PC-3 (cell line): Measurements from ENCODE around the gene DUOX1. TPM values are rescaled to one million over a fixed set of nuclear protein-coding genes. Genes with fewer than 3 reads are reported as not detected.
A peak's percentile ranks its signal among the peaks of the same experiment; 100 is the strongest.

Experiments used
- ATAC-seq: fragments of 200-7000 bp; cut with Tn5 transposase; 2 replicates; pipeline ENCODE4 v1.9.1; 2020; ENCODE audit warnings: mild to moderate bottlenecking, moderate library complexity
- BruUV-seq: library from RNA; stranded (reverse); fragments of 400-500 nt; replicated peaks from 2 replicates; lab custom pipeline; 2021; lab: Mats Ljungman, UMichigan
- CTCF ChIA-PET: fragments of 300-600 bp; sonication (Branson Sonifier 250); formaldehyde crosslinking; loops from one replicate; lab custom pipeline; 2022; ENCODE audit warnings: antibody characterized with exemption; lab: Charles Lee
- POLR2A ChIA-PET: fragments of 300-600 bp; sonication (Branson Sonifier 250); formaldehyde crosslinking; loops from one replicate; lab custom pipeline; 2022; ENCODE audit warnings: antibody characterized with exemption; ENCODE audit not compliant: unreplicated experiment; lab: Charles Lee
- DNase-seq: peaks from one replicate; pipeline ENCODE4 v3.0.0-alpha.2; 2015
- H2AFZ ChIP-seq: fragments of 300-600 bp; sonication (generic); 2 replicates; pipeline ENCODE4 v1.6.0; 2016; ENCODE audit warnings: antibody characterized with exemption, low read length
- H3F3A ChIP-seq: fragments of 300-600 bp; sonication (generic); one replicate; pipeline ENCODE4 v1.6.0; 2017; ENCODE audit warnings: antibody characterized with exemption, low read length, control low read depth, mild to moderate bottlenecking; ENCODE audit not compliant: unreplicated experiment
- H3K27ac ChIP-seq: fragments of 300-600 bp; sonication (generic); 2 replicates; pipeline ENCODE4 v1.5.1; 2016; ENCODE audit warnings: mild to moderate bottlenecking, low read length
- H3K27me3 ChIP-seq: fragments of 300-600 bp; sonication (generic); 2 replicates; pipeline ENCODE4 v1.6.1; 2016; ENCODE audit warnings: low read length, mixed read lengths
- H3K36me3 ChIP-seq: fragments of 300-600 bp; sonication (generic); 2 replicates; pipeline ENCODE4 v1.6.1; 2016; ENCODE audit warnings: low read depth, mixed run types, low read length, mixed read lengths
- H3K4me1 ChIP-seq: fragments of 300-600 bp; sonication (generic); 2 replicates; pipeline ENCODE4 v1.5.1; 2016; ENCODE audit warnings: low read length; ENCODE audit not compliant: insufficient read depth
- H3K4me2 ChIP-seq: fragments of 300-600 bp; sonication (generic); 2 replicates; pipeline ENCODE4 v1.6.0; 2016; ENCODE audit warnings: low read length
- H3K4me3 ChIP-seq: fragments of 300-600 bp; sonication (generic); 2 replicates; pipeline ENCODE4 v1.5.1; 2016; ENCODE audit warnings: mild to moderate bottlenecking, low read length, mixed read lengths
- H3K79me2 ChIP-seq: fragments of 300-600 bp; sonication (generic); 2 replicates; pipeline ENCODE4 v1.6.1; 2017; ENCODE audit warnings: low read length, mixed read lengths
- H3K9ac ChIP-seq: fragments of 300-600 bp; sonication (generic); 2 replicates; pipeline ENCODE4 v1.6.0; 2016; ENCODE audit warnings: mild to moderate bottlenecking, low read length
- H3K9me2 ChIP-seq: fragments of 300-600 bp; sonication (generic); replicated peaks from 2 replicates; pipeline ENCODE4 v1.6.1; 2016; ENCODE audit warnings: mixed run types, low read length, mixed read lengths
- H3K9me3 ChIP-seq: fragments of 300-600 bp; sonication (generic); 2 replicates; pipeline ENCODE4 v1.6.1; 2016; ENCODE audit warnings: low read length, mixed read lengths
- H4K20me1 ChIP-seq: fragments of 300-600 bp; sonication (generic); 2 replicates; pipeline ENCODE4 v1.6.1; 2016; ENCODE audit warnings: low read length, mixed read lengths
- CTCF ChIP-seq: fragments of 300-600 bp; sonication (generic); conservative IDR thresholded peaks from 2 replicates; pipeline ENCODE4 v1.5.1; 2017; ENCODE audit warnings: antibody characterized with exemption, low read depth, mild to moderate bottlenecking, low read length
- EZH2 ChIP-seq: fragments of 300-600 bp; sonication (generic); IDR thresholded peaks from one replicate; pipeline ENCODE4 v1.6.1; 2017; ENCODE audit warnings: antibody characterized with exemption, mild to moderate bottlenecking, low read length; ENCODE audit not compliant: unreplicated experiment
- EZH2phosphoT487 ChIP-seq: fragments of 300-600 bp; sonication (generic); IDR thresholded peaks from 2 replicates; pipeline ENCODE4 v1.6.1; 2018; ENCODE audit warnings: mild to moderate bottlenecking, antibody characterized with exemption, low read length, borderline replicate concordance
- intact Hi-C: fragments of 100-400 bp; cut with micrococcal nuclease; formaldehyde crosslinking; loops from 2 replicates; pipeline ENCODE4 v1.9.0; 2023
- total RNA-seq: library from RNA; depleted of rRNA; stranded (reverse); fragments of >200 nt; gene quantifications from 2 replicates; pipeline ENCODE4 v1.2.3, GENCODE V29; 2014

DUOX1 gene
- total RNA-seq, 1 experiment from 2014 or later: not detected

- no peak overlapping the region for H3K9ac ChIP-seq
- H4K20me1 ChIP-seq: no peaks in the 10 kb centered on the region
- intact Hi-C loops: no loop called here
- no peak overlapping the region for H2AFZ ChIP-seq
- no peak for ATAC-seq
- H3K4me1 ChIP-seq: peaks cover 18% of the 10 kb centered on the region
- DNase-seq: no peak
- no peaks in the 10 kb centered on the region for H3K36me3 ChIP-seq
- ChIA-PET POLR2A (no interaction called here), CTCF (no interaction called here)
- H3K9me2 ChIP-seq: no peaks in the 10 kb centered on the region
- H3K9me3 ChIP-seq: no peaks in the 10 kb centered on the region
- H3K27ac ChIP-seq: no peak overlapping the region
- BruUV-seq: no TSS peak
- H3K4me2 ChIP-seq: no peak overlapping the region
- H3F3A ChIP-seq: no peaks in the 10 kb centered on the region
- no peaks in the 10 kb centered on the region for H3K27me3 ChIP-seq
- H3K79me2 ChIP-seq: no peaks in the 10 kb centered on the region
- no peak overlapping the region for H3K4me3 ChIP-seq
- no peak for TF ChIP-seq EZH2
- no peak for TF ChIP-seq CTCF
- TF ChIP-seq EZH2phosphoT487: no peak
Observed at GRCh38 chr15:45146405-45146804, 16.6 kb downstream of the DUOX1 start.

GRCh38 chr15:45147606-45148005 lies 17.8 kb downstream of the DUOX1 start:
- Histone ChIP-seq H3K4me3 (no peak overlapping the region), H3K27ac (no peak overlapping the region), H3K36me3 (no peaks in the 10 kb centered on the region), H2AFZ (no peak overlapping the region), H4K20me1 (no peaks in the 10 kb centered on the region), H3K4me1 (peaks cover 18% of the 10 kb centered on the region), H3K9ac (no peak overlapping the region), H3K4me2 (no peak overlapping the region), H3K9me2 (no peaks in the 10 kb centered on the region), H3F3A (no peaks in the 10 kb centered on the region), H3K27me3 (no peaks in the 10 kb centered on the region), H3K79me2 (no peaks in the 10 kb centered on the region), H3K9me3 (no peaks in the 10 kb centered on the region)
- DNase-seq (no peak), ATAC-seq (no peak)
- CTCF ChIA-PET: interaction anchor here (0.6 to 1.0 kb wide), 4 partner anchors 15 to 51 kb away, joined by 3 to 6 read pairs (median 4); no protein-coding TSS in a partner anchor
- intact Hi-C loops: no loop called here
- POLR2A ChIA-PET: no interaction called here
- TF ChIP-seq CTCF: no peak
- TF ChIP-seq EZH2phosphoT487: no peak
- no peak for TF ChIP-seq EZH2
- BruUV-seq: no TSS peak

GRCh38 chr15:45148076-45149059 lies 18.6 kb downstream of the DUOX1 start:
- Histone ChIP-seq H3K9ac (no peak overlapping the region), H3K4me1 (peaks cover 18% of the 10 kb centered on the region), H3F3A (no peaks in the 10 kb centered on the region), H3K4me2 (peak overlapping the region; percentile 71), H2AFZ (peak overlapping the region; percentile 33; the same call in 1 of the 2 replicates), H3K36me3 (no peaks in the 10 kb centered on the region), H3K27me3 (no peaks in the 10 kb centered on the region), H3K27ac (no peak overlapping the region; the same call in 1 of the 2 replicates), H3K9me2 (no peaks in the 10 kb centered on the region), H3K79me2 (no peaks in the 10 kb centered on the region), H4K20me1 (no peaks in the 10 kb centered on the region), H3K4me3 (no peak overlapping the region), H3K9me3 (no peaks in the 10 kb centered on the region)
- ChIA-PET CTCF (interaction anchor here (0.6 to 1.0 kb wide), 6 partner anchors 14 to 50 kb away, joined by 3 to 6 read pairs (median 4); no protein-coding TSS in a partner anchor), POLR2A (no interaction called here)
- DNase-seq (peak; percentile 71), ATAC-seq (peak; percentile 82)
- BruUV-seq: no TSS peak
- intact Hi-C loops: no loop called here
- TF ChIP-seq CTCF (no peak), EZH2phosphoT487 (no peak), EZH2 (no peak)
